Measurements from ENCODE around the gene WDFY1.

The WDFY1 gene

GRCh38 chr2:223846515-223846914 lies 98.6 kb downstream of the WDFY1 start (continued):
- TF ChIP-seq ZBTB11 (tag by site-specific recombination; conservative IDR thresholded peaks at IDR 0.05; ENCODE audit: low read depth) (no peak), ZNF76 (tag by site-specific recombination; IDR thresholded peaks at IDR 0.05; ENCODE audit: borderline replicate concordance, low read depth) (no peak), SP2 (tag by site-specific recombination; IDR thresholded peaks at IDR 0.05) (no peak), ZNF514 (tag by site-specific recombination; IDR thresholded peaks at IDR 0.05) (no peak), ZNF292 (tag by site-specific recombination; IDR thresholded peaks at IDR 0.05; ENCODE audit: borderline replicate concordance, low read depth) (no peak), PRDM10 (tag by site-specific recombination; IDR thresholded peaks at IDR 0.05) (0 out of 2 replicates have a peak, but pooled peaks have one; percentile 13), PRDM2 (tag by site-specific recombination; IDR thresholded peaks at IDR 0.05; ENCODE audit: borderline replicate concordance) (no peak), ZIC2 (tag by site-specific recombination; IDR thresholded peaks at IDR 0.05) (no peak), ZNF16 (tag by site-specific recombination; IDR thresholded peaks at IDR 0.05; ENCODE audit: low read depth) (no peak), SP3 (tag by site-specific recombination; IDR thresholded peaks at IDR 0.05) (no peak), ZSCAN5A (tag by site-specific recombination; IDR thresholded peaks at IDR 0.05) (no peak), OSR2 (tag by site-specific recombination; IDR thresholded peaks at IDR 0.05) (peak; percentile 48), ZNF610 (tag by site-specific recombination; IDR thresholded peaks at IDR 0.05; ENCODE audit: borderline replicate concordance) (no peak), ZBTB21 (tag by site-specific recombination; IDR thresholded peaks at IDR 0.05) (peak; percentile 88), ZNF488 (tag by site-specific recombination; IDR thresholded peaks at IDR 0.05) (no peak), BCL6B (tag by site-specific recombination; IDR thresholded peaks at IDR 0.05) (no peak), ZNF426 (tag by site-specific recombination; IDR thresholded peaks at IDR 0.05) (no peak), ZFHX2 (tag by site-specific recombination; conservative IDR thresholded peaks at IDR 0.05) (no peak), ZNF785 (tag by site-specific recombination; IDR thresholded peaks at IDR 0.05) (no peak), ZFP37 (tag by site-specific recombination; IDR thresholded peaks at IDR 0.05) (peak; percentile 34; the same call in 1 of the 2 replicates), ZNF114 (tag by site-specific recombination; IDR thresholded peaks at IDR 0.05) (no peak), BCL11A (tag by site-specific recombination; IDR thresholded peaks at IDR 0.05; ENCODE audit: low read depth) (no peak), ZNF677 (tag by site-specific recombination; IDR thresholded peaks at IDR 0.05) (no peak), ZNF24 (tag by site-specific recombination; IDR thresholded peaks at IDR 0.05) (peak; percentile 71)
